NCI-H510A treated with DMSO at 0.1 percent for 48 hours (cell line): Measurements from ENCODE around the gene LCP2.
A peak's percentile ranks its signal among the peaks of the same experiment; 100 is the strongest.

Experiments used
- DNase-seq: peaks from one replicate; lab custom pipeline; 2025; lab: John Stamatoyannopoulos, UW

The LCP2 gene

GRCh38 chr5:170296036-170296934 lies 1.3 kb downstream of the LCP2 start:
- no peak for DNase-seq

GRCh38 chr5:170294556-170294955 lies 3.0 kb downstream of the LCP2 start:
- DNase-seq, result no peak

- DNase-seq, result no peak
These were observed 3.5 kb downstream of the LCP2 start for GRCh38 chr5:170294057-170294456.

GRCh38 chr5:170293273-170293672 lies 4.3 kb downstream of the LCP2 start:
- no peak for DNase-seq

- no peak for DNase-seq
These were observed 5.1 kb downstream of the LCP2 start for GRCh38 chr5:170292179-170293104.

DNA sequence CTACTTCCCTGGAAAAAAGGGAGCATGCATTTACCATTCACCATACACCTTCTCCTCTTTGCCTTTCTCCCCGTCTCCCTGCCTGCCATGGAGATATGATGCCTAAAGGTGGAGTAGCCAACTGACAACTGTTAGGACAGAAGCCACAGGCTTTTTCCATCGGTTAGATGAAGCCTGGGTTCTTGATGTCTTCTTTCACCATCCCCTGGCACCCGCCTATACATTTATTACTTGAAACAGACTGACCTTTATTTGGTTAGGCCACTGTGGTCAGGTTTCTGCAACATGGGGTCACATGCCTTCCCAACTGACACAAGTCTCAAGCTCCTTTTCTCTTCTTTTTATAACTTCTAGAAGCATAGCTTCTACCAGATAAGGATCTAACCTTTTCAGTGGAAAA lies 7.1 kb downstream of the LCP2 start:
- no peak for DNase-seq

DNA sequence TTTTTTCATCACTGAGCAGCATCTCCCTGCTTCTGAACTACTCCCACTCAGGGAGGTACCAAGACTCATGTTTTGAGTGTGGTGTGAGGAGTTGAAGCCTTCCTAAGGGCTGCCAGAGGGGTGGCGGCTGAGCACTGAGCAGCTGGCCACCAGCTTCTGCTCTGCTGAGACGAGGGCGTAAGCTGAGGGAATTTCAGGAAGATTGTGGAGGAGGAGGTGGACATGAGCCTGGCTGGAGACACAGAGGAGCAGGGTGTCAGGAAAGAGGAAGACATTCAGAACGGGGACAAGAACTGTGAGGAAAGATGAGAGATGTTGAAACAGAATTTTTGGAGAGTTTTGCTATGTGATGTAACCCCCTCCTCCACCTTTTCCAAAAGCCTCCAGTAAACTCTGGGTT lies 7.8 kb downstream of the LCP2 start:
- no peak for DNase-seq

GRCh38 chr5:170289121-170289520 lies 8.5 kb downstream of the LCP2 start:
- no peak for DNase-seq

DNA sequence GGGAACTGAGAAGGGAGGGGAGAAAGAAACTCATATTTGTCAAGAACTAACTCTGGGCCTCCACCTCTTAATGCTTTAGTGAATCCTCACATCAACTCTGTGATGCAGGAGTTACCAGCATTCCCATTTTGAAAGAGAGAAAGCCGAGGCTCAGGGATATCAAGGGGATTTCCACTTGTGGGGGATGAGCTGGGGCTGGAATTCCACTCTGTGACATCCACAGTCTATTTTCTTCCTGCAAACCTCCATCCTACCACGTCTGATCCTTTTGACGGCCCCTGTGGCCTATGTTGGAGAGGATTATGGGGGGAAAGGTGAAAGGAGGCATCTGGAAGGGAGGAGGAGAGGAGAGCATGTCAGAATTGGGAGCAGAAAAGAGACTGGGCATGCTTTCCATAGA lies 9.0 kb downstream of the LCP2 start:
- no peak for DNase-seq

GRCh38 chr5:170288151-170288550 lies 9.4 kb downstream of the LCP2 start:
- no peak for DNase-seq

GRCh38 chr5:170287532-170287931 lies 10.0 kb downstream of the LCP2 start:
- no peak for DNase-seq

DNA sequence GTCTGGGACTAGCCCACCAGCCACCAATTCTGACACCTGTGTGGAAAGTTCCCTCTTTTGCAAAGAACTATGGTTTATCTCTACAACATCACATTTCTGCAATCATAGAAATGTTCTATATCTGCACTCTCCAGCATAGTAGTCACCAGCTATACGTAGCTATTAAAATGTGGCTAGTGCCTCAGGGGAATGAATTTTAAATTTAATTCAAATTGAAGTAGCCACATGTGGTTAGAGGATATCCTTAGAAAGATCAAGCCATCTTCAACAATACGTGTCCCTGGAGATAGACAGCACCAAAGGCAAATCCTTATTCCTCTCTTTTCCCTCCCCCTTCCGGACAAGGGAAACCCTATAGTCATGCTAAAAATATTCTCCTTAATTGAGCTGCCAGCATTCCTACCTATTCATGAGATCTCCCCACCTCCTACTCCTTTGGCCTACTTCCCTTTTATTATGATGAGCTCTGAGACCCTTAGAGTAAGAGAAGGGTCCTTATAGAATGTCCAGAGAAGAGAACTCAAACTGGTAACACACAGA lies 11.1 kb downstream of the LCP2 start:
- no peak for DNase-seq

GRCh38 chr5:170285181-170285580 lies 12.4 kb downstream of the LCP2 start:
- no peak for DNase-seq

GRCh38 chr5:170284231-170284630 lies 13.3 kb downstream of the LCP2 start:
- DNase-seq, result no peak

GRCh38 chr5:170283296-170283695 lies 14.3 kb downstream of the LCP2 start:
- DNase-seq, result no peak

- DNase-seq, result no peak
These were observed 17.5 kb downstream of the LCP2 start for GRCh38 chr5:170280011-170280493.

DNA sequence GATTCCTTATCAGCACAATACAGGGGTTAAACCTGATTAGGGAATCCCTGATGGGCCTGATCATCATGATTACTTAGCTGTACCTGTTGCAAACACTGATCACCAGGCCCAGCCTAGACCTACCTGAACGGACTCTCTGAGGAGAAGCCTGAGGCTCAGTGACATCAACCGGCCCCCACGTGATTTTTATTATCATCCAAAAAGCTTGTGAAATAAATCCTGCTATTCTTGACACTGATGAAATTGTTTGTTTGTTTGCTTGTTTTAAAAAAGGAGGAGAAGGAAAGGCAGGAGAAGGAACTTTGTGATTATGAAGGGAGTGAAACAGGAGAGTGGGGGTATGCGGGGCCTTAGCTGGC lies 18.1 kb downstream of the LCP2 start:
- DNase-seq, result no peak

DNA sequence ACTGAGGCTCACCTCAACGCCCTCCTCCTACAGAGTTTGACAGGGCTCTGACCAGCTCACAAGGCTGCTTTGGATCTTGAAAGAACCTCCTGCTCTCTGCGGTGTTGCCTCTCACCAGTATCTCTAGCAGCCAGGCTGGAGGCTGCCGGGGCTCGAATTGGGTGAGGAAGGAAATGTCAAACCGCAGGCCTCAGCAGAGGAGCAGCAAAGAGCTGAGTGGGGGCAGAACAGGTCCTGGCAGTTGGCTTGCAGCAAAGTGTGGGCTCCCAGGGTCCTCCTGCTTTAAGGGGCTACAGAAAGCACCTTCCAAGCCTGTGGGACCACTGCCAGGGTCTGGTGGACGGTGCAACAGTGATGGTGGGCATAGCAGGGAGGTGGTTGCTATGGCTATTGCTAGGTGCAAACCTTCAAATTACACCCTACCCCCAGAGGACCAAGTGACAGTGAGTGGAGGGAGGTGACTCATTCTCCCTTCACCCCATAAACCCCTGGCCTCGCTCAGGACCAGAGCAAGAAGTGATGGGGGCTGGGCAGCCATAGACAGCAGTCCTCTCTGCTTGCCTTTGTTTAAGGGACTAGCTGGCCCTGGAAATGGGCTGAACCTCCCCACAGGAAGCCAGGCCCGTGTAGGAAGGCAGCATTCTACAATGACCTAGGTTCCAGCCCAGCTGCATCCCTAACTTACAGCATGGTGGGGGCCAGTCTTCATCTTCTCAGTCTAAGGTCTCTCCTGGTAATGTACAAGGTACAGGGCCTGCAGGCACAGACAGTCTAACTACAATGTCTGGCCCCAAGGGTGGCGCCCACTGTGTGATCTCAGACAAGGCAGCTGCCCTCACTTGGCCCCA lies 18.7 kb downstream of the LCP2 start:
- no peak for DNase-seq

GRCh38 chr5:170277867-170278281 lies 19.7 kb downstream of the LCP2 start:
- peak; percentile 22 for DNase-seq

GRCh38 chr5:170276140-170276539 lies 21.4 kb downstream of the LCP2 start:
- no peak for DNase-seq

- DNase-seq, result no peak
These were observed 22.1 kb downstream of the LCP2 start for GRCh38 chr5:170275376-170275994.
